Breast epithelium (tissue), 4 donors: ENCODE measurements around the gene PYGB. TPM values are rescaled to one million over a fixed set of nuclear protein-coding genes. Genes with fewer than 3 reads are reported as not detected.

Experiments used
- DNase-seq, 2 donors: peaks; one replicate each; pipeline ENCODE4 v3.0.0-alpha.2; 2019; ENCODE audit warnings: low spot score in 2 of 2
- H3K27ac ChIP-seq, 2 donors: fragments of 200-600 bp; sonication (generic) in 1 of 2; one replicate each; pipeline ENCODE4 v1.5.1; 2016 to 2019; ENCODE audit warnings: mild to moderate bottlenecking in 1 of 2
- H3K27me3 ChIP-seq, 2 donors: fragments of 200-600 bp; sonication (generic) in 1 of 2; one replicate each; pipeline versions ENCODE4 v1.5.1 to v1.6.0; 2017 to 2019; ENCODE audit warnings: control low read depth in 1 of 2, mild to moderate bottlenecking in 1 of 2
- H3K36me3 ChIP-seq: fragments of 200-600 bp; one replicate; pipeline ENCODE4 v1.5.1; 2019
- H3K4me1 ChIP-seq, 2 donors: fragments of 200-600 bp; sonication (generic); one replicate each; pipeline ENCODE4 v1.5.1; 2016 to 2019; ENCODE audit warnings: control low read depth in 1 of 2
- H3K4me3 ChIP-seq, 3 donors: fragments of 200-600 bp; sonication (generic); 1 replicate in 2 of 3; 2 replicates in 1 of 3; pipeline ENCODE4 v1.5.1; 2016 to 2019; ENCODE audit warnings: mild to moderate bottlenecking in 3 of 3, moderate library complexity in 2 of 3
- H3K9me3 ChIP-seq, 2 donors: fragments of 200-600 bp; sonication (generic) in 1 of 2; one replicate each; pipeline ENCODE4 v1.5.1; 2016 to 2019; ENCODE audit warnings: control low read depth in 1 of 2
- POLR2A ChIP-seq: fragments of 450-650 bp; IDR thresholded peaks from one replicate; pipeline ENCODE4 v1.6.1; 2016; ENCODE audit warnings: antibody characterized with exemption, mild to moderate bottlenecking, moderate library complexity
- POLR2AphosphoS5 ChIP-seq, 3 donors: sonication (generic); formaldehyde crosslinking; IDR thresholded peaks; one replicate each; pipeline ENCODE4 v1.6.1; 2017; ENCODE audit warnings: antibody characterized with exemption in 3 of 3
- intact Hi-C: fragments of 100-400 bp; cut with DNase I; formaldehyde crosslinking; loops from one replicate; pipeline ENCODE4 v1.15.1; 2023; ENCODE audit warnings: low total_unique reads
- total RNA-seq, 3 donors: library from RNA; depleted of rRNA; stranded (reverse); fragments of >200 nt; gene quantifications; one replicate each; pipeline ENCODE4 v1.1.0, GENCODE V29; 2016
- TF ChIP-seq, protein P1 (sequence below), 3 donors: fragments of 450-650 bp; IDR thresholded peaks; one replicate each; pipeline ENCODE4 v1.5.1; 2016 to 2017; ENCODE audit warnings: antibody characterized with exemption in 3 of 3, mild to moderate bottlenecking in 3 of 3, moderate library complexity in 3 of 3

Gene PYGB
- total RNA-seq, 3 donors from 2014 or later: 95.7 to 128 (median 121) TPM

DNA sequence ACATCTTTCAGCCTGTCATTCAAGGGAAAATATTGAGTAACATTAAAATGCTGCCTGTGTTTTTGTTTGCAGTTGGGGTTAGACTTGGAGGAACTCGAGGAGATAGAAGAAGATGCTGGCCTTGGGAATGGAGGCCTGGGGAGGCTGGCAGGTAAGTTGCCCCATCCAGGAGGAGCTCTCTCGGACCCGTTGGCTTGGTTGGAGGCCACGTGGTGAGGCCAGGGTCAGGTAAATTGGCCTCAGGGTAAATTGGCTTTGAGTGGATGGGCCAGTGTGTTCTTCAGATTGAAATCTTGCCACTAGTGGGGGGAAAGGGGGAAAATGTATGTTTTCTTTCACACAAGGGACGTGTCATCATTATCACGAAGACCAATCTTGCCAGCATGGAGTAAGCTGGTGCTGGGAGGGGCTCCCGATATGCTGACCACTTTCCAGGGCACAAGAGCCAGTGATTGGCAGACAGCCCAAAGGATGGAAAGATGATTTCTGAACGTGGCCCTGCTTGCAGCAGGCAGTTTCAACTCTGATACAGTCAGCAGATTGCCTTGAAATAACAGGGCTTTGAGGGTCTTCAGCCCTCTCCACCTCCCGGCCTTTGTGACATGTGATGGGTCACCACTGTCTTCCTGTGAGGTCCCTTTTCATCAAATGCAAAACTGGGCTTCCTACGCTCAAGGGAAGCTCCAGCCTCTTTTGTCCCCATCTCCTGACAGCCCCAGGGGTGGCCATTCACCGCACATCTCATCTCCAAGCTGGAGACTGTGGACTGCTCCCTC lies 21.4 kb downstream of the PYGB start:
- DNase-seq: peak in 1 of 2 donors; percentile 16
- Histone ChIP-seq H3K27ac (no peak overlapping the region), H3K36me3 (no peaks in the 10 kb centered on the region), H3K9me3 (no peaks in the 10 kb centered on the region), H3K4me1 (peaks cover 0 to 3% of the 10 kb centered on the region in 2 donors), H3K4me3 (no peak overlapping the region), H3K27me3 (no peaks in the 10 kb centered on the region)
- intact Hi-C loops: no loop called here
- TF ChIP-seq, protein P1, sequence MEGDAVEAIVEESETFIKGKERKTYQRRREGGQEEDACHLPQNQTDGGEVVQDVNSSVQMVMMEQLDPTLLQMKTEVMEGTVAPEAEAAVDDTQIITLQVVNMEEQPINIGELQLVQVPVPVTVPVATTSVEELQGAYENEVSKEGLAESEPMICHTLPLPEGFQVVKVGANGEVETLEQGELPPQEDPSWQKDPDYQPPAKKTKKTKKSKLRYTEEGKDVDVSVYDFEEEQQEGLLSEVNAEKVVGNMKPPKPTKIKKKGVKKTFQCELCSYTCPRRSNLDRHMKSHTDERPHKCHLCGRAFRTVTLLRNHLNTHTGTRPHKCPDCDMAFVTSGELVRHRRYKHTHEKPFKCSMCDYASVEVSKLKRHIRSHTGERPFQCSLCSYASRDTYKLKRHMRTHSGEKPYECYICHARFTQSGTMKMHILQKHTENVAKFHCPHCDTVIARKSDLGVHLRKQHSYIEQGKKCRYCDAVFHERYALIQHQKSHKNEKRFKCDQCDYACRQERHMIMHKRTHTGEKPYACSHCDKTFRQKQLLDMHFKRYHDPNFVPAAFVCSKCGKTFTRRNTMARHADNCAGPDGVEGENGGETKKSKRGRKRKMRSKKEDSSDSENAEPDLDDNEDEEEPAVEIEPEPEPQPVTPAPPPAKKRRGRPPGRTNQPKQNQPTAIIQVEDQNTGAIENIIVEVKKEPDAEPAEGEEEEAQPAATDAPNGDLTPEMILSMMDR (IDR thresholded peaks at IDR 0.05): no peak
- TF ChIP-seq POLR2AphosphoS5 (IDR thresholded peaks at IDR 0.05) (no peak), POLR2A (no peak)

DNA sequence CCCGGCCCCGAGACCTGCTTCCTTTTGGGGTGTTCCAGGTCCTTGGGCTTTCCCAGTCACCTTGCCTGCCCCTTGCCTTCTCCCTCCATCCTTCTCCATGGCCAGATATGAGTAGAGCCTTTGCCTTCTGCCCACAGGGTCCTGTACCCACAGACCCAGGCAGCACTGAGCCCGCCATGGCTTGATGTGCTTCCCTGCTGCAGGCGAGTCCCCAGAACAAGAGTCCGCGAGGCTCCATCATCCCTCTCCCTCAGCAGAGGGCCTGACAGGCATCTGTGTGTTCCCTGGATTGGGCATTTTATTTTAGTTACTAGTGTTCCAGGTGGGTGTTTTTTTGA lies 21.9 kb downstream of the PYGB start:
- Histone ChIP-seq H3K4me1 (peaks cover 0 to 3% of the 10 kb centered on the region in 2 donors), H3K36me3 (no peaks in the 10 kb centered on the region), H3K27ac (no peak overlapping the region), H3K27me3 (no peaks in the 10 kb centered on the region), H3K4me3 (no peak overlapping the region), H3K9me3 (no peaks in the 10 kb centered on the region)
- no peak for TF ChIP-seq POLR2A
- TF ChIP-seq POLR2AphosphoS5 (IDR thresholded peaks at IDR 0.05): no peak
- TF ChIP-seq, protein P1 (IDR thresholded peaks at IDR 0.05): no peak
- intact Hi-C loops: no loop called here
- no peak for DNase-seq

DNA sequence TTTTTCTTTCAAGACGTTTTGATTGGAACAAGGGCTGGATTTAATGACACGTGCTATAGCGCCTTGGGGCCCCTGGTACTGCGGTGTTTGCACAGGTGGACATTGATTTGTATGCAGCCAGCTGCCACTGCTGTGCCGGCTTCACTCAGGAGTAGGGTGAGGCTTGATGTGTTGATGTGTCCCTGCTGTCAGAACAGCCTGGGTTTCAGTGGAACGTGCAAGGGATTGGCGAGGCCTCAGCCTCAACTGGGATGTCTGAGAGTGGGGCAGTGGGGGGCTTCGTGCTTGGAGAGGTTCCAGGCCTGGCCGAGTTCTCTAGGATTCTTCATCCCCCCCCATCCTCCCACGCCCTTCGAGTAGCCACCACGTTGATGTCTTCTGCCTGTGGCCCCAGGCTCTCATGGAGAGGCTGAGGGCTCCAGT lies 23.0 kb downstream of the PYGB start:
- intact Hi-C loops: no loop called here
- no peaks in the 10 kb centered on the region for H3K36me3 ChIP-seq
- peaks cover 0 to 3% of the 10 kb centered on the region in 2 donors for H3K4me1 ChIP-seq
- TF ChIP-seq POLR2AphosphoS5 (IDR thresholded peaks at IDR 0.05): no peak
- TF ChIP-seq, protein P1 (IDR thresholded peaks at IDR 0.05): no peak
- no peak for TF ChIP-seq POLR2A
- no peaks in the 10 kb centered on the region for H3K27me3 ChIP-seq
- H3K9me3 ChIP-seq: no peaks in the 10 kb centered on the region
- no peak overlapping the region for H3K4me3 ChIP-seq
- DNase-seq: peak in 1 of 2 donors; percentile 19
- H3K27ac ChIP-seq: no peak overlapping the region

DNA sequence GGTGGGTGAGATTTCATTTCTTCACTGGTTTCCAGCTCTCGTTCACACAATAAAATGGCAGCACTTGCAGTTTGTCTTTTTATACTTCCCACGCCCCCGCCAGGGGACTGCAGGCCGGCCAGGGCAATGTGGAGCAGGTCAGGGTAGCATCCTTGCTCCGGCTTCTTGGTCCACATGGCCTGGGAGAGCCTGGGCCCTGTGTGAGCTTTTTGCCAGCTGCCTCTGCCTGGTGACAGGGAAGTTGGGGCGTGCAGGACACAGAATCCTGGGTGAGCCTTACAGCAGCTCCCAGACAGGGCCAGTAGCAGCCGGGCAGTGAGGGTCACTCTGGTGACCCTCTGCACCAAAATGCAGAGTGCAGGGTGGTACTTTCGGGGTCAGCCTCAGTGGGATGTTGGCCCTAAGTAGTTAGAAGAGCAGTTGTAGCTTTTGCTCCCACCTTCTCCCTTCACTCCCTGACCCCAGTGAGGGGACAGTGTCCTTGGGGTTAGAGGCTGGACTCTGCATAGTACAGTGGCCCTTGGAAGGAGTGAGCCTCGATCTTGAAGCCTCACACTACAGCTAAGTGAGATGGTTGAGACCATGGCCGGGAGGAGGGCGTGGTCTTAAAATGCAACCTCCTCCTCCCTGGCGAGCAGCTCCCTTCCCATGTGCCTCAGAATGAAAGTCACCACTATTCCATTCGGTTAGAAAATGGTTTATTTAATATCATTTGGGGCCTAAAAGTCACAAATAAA lies 23.8 kb downstream of the PYGB start:
- intact Hi-C loops: no loop called here
- H3K27me3 ChIP-seq: no peaks in the 10 kb centered on the region
- peak overlapping the region in 1 of 2 donors; percentile 71 for H3K27ac ChIP-seq
- TF ChIP-seq POLR2A: no peak
- no peak for TF ChIP-seq POLR2AphosphoS5 (IDR thresholded peaks at IDR 0.05)
- TF ChIP-seq, protein P1 (IDR thresholded peaks at IDR 0.05): no peak
- H3K9me3 ChIP-seq: no peaks in the 10 kb centered on the region
- peaks cover 0 to 3% of the 10 kb centered on the region in 2 donors for H3K4me1 ChIP-seq
- no peak overlapping the region for H3K4me3 ChIP-seq
- no peaks in the 10 kb centered on the region for H3K36me3 ChIP-seq
- DNase-seq: no peak
